ENCODE measurements around the gene FARP2. TPM values are rescaled to one million over a fixed set of nuclear protein-coding genes. Genes with fewer than 3 reads are reported as not detected.
A peak's percentile ranks its signal among the peaks of the same experiment; 100 is the strongest.

The FARP2 gene
- total and polyA plus RNA-seq, 2 of the 13 experiments (the other 11 are each of a cell fraction or from before 2014, with no cell fraction given), result 28.0 to 45.4 TPM

DNA sequence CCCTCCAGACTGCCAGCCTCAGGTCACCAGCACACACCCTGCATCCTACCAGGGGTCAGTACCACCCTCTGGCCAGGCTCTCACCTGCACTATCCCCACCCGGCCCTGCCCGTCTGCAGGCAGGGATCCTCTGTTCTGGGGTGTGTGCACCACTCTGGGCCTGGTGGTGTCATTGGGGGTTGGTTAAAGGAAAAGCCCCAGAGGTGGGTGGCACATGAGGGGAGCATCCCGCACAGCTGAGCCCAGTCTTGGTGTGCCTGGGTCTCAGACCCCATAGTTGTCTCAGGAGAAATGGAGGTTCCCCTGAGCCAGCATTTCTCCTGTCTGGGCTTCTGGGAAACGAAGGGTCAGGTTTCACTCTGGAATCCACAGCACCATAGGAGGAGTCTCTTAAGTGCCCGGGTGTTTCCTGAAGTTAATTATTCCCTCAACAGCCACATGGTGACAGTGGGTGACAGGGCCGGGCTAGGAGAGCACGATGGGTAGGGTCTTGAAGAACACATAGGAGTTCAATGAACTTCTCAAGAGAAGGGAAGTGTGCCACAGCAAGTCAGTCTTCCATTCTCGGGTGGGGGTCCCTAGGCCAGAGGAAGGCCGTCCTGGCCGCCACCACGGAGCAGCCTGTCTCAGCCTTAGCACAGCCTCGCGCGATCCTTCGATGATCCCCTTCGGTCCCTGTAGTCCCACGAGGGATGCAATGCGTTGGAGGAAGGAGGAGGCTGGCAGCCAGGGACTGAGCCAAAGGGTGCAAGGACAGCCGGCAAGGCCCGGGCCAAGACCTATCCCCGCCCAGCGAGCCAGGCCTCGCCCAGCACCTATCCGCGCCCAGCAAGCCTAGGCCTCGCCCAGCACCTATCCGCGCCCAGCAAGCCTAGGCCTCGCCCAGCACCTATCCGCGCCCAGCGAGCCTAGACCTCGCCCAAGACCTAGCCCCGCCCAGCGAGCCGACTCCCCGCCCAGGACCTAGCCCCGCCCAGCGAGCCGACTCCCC lies 1.1 kb upstream of the FARP2 start (continued):
- TF ChIP-seq ZNF646 (CRISPR knock-in tag; IDR thresholded peaks at IDR 0.05) (no peak), ZSCAN22 (CRISPR knock-in tag; IDR thresholded peaks at IDR 0.05) (no peak), ZNF460 (CRISPR knock-in tag; IDR thresholded peaks at IDR 0.05; ENCODE audit: borderline replicate concordance) (no peak), HNRNPLL (IDR thresholded peaks at IDR 0.05; ENCODE audit: low read depth, low read length, poor library complexity, severe bottlenecking) (no peak), ARID2 (CRISPR knock-in tag; IDR thresholded peaks at IDR 0.05; ENCODE audit: borderline replicate concordance) (no peak), BATF2 (CRISPR knock-in tag; IDR thresholded peaks at IDR 0.05) (no peak), ZNF230 (CRISPR knock-in tag; IDR thresholded peaks at IDR 0.05) (peak; percentile 55; the same call in 1 of the 2 replicates), SMAD9 (CRISPR knock-in tag; IDR thresholded peaks at IDR 0.05) (no peak), ZSCAN5A (CRISPR knock-in tag; IDR thresholded peaks at IDR 0.05; ENCODE audit: borderline replicate concordance) (no peak), ZBTB21 (CRISPR knock-in tag; IDR thresholded peaks at IDR 0.05) (no peak), ZFY (CRISPR knock-in tag; IDR thresholded peaks at IDR 0.05) (peak; percentile 84), ZNF782 (CRISPR knock-in tag; IDR thresholded peaks at IDR 0.05; ENCODE audit: borderline replicate concordance) (0 out of 2 replicates have a peak, but pooled peaks have one; percentile 82), TRIM24 (CRISPR knock-in tag; IDR thresholded peaks at IDR 0.05) (peak; percentile 43; the same call in 1 of the 2 replicates)
- TF ChIP-seq, protein P1, sequence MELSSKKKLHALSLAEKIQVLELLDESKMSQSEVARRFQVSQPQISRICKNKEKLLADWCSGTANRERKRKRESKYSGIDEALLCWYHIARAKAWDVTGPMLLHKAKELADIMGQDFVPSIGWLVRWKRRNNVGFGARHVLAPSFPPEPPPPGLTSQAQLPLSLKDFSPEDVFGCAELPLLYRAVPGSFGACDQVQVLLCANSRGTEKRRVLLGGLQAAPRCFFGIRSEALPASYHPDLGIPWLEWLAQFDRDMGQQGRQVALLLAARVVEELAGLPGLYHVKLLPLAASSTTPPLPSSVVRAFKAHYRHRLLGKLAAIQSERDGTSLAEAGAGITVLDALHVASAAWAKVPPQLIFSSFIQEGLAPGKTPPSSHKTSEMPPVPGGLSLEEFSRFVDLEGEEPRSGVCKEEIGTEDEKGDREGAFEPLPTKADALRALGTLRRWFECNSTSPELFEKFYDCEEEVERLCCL (CRISPR knock-in tag; IDR thresholded peaks at IDR 0.05; ENCODE audit: borderline replicate concordance), result no peak
- TF ChIP-seq, protein P2, sequence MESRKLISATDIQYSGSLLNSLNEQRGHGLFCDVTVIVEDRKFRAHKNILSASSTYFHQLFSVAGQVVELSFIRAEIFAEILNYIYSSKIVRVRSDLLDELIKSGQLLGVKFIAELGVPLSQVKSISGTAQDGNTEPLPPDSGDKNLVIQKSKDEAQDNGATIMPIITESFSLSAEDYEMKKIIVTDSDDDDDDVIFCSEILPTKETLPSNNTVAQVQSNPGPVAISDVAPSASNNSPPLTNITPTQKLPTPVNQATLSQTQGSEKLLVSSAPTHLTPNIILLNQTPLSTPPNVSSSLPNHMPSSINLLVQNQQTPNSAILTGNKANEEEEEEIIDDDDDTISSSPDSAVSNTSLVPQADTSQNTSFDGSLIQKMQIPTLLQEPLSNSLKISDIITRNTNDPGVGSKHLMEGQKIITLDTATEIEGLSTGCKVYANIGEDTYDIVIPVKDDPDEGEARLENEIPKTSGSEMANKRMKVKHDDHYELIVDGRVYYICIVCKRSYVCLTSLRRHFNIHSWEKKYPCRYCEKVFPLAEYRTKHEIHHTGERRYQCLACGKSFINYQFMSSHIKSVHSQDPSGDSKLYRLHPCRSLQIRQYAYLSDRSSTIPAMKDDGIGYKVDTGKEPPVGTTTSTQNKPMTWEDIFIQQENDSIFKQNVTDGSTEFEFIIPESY (CRISPR knock-in tag; IDR thresholded peaks at IDR 0.05), result 0 out of 2 replicates have a peak, but pooled peaks have one; percentile 5

Measured in HepG2 (cell line).